NCI-H460 (cell line): ENCODE measurements around the gene MBP. TPM values are rescaled to one million over a fixed set of nuclear protein-coding genes. Genes with fewer than 3 reads are reported as not detected.

Experiments
- DNase-seq: peaks from one replicate; pipeline ENCODE4 v3.0.0-alpha.2; 2016; ENCODE audit warnings: low read depth; ENCODE audit errors: extremely low read depth
- total RNA-seq: library from RNA; depleted of rRNA; stranded (reverse); fragments of >200 nt; shearing (Covaris generic); gene quantifications from 2 replicates; pipeline ENCODE4 v1.2.3, GENCODE V29; 2014

The MBP gene
- total RNA-seq, 1 experiment from 2014 or later, result 115 TPM

DNA sequence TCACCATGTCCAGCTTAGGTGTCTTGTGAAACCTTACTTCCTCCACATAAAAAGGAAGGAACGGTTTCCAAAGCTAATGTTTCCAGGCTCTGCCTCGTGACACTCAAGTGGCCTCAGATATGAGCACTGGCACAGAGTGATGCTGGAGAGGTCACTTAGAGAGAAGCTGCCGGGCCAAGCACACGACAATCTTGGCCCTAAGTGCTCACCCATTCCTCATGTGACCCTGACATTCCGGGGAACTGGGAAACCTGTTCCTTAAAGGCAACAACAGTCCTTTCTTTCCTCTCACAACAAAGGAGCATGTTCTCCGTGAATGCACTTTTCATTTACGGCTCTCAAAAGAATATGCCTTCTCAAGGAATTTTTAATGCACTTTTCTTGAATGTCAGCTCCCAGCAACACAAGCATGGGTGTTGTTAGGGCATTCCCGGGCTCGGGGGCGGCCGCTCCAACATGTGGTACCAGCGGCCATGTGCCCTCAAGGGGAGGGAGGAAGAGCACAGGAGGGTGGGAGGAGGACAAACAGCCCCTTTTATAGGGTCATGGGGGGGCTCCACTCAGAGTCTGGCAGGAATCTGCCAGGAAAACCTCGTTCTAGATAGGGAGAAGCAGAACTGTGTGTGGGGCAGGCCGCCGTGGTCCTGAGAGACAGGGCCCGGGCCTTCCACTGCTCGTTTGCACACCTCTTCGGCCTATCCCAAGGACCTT, 118.6 kb downstream of the MBP start:
- DNase-seq, result no peak

DNA sequence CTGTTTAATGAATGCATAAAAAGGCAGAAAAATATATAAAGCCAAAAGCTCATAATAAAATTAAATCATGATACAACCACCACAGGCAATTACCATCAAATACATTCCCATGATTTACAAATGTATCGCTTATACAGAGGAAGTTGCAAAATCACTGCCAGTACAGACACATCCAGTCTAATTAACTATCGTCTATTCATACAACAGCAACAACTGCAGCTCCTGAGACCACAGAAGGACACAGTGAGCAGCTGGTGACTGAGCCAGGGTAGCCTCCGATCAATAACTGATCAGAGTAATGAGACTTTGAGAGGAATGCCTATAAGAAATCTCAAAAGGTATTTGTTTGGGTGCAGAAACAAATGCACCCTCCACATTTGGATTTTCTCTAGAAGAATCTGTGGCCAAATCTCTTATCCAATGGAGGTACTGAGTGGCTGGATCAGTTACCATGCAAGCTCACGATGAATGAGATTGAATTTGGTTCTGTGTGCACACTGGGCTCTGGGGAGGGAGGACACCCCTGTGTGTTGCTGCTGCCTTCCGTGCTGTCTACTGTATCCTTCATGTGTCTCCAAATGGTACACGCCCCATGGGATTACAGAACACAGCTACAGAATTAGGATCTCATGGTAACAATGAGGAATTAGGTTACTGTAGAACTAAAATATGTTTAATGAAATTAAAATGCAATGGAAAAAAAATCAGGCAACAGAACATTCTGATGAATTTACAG, 119.6 kb downstream of the MBP start:
- no peak for DNase-seq

DNA sequence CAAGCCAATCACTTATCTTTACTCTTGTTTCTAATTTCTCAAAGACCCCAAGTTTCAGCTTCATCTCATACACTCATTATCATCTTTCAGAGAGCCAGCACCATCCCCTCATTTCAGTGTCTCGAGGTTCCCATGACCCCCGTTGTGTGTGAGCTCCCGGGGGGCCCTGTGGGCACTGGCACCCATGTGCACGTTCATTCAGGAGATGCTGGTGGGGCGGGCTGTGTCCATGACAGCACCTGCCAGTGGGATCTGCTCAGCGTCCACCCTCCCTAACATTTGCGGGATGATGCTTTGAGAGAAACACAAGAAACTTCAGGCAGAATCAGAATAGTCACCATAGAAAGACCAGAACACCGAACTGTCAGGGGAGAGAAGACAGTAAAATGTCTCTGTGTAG, 120.5 kb downstream of the MBP start:
- no peak for DNase-seq

GRCh38 chr18:77009675-77010074, 122.9 kb downstream of the MBP start:
- no peak for DNase-seq

GRCh38 chr18:77008576-77009315, 123.8 kb downstream of the MBP start:
- no peak for DNase-seq

DNA sequence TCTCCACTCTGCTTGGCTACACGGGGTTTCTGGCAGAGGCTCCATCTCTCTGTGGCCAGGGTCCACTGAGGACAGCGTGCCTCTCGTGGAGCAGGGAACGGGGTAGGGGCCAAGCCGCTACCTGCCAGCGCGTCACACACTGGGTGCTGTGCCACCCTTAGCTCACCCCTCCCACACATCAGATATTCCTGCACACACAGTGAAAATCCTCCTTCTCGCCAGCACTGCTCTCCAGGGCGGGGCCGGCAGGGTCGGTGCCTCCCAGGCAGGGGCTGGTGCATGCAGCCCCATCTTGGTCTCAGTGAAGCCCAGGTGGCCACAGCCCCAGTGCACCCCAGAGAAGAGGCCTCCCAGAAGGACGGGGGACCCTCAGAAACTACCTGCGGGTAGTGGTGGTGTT, 124.6 kb downstream of the MBP start:
- DNase-seq, result no peak

DNA sequence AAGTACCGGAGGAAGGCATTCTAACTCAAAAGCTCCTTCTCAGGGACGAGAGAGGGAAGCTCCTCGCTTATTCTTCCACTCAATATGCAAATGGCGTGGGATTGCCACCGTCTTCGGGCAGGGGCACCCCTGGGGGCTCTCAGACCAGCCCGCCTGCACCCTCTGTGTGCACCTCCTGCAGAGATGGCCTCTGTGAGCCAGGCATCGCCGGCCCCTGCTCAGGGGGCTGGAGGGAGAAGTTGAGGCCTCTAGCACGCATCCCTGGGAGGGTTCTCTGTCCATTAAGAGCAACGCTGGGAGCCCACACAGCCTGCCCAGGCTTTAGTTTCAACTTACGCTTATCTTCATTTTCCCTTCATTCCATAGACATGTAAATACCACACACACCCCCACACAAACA, 125.3 kb downstream of the MBP start:
- no peak for DNase-seq

DNA sequence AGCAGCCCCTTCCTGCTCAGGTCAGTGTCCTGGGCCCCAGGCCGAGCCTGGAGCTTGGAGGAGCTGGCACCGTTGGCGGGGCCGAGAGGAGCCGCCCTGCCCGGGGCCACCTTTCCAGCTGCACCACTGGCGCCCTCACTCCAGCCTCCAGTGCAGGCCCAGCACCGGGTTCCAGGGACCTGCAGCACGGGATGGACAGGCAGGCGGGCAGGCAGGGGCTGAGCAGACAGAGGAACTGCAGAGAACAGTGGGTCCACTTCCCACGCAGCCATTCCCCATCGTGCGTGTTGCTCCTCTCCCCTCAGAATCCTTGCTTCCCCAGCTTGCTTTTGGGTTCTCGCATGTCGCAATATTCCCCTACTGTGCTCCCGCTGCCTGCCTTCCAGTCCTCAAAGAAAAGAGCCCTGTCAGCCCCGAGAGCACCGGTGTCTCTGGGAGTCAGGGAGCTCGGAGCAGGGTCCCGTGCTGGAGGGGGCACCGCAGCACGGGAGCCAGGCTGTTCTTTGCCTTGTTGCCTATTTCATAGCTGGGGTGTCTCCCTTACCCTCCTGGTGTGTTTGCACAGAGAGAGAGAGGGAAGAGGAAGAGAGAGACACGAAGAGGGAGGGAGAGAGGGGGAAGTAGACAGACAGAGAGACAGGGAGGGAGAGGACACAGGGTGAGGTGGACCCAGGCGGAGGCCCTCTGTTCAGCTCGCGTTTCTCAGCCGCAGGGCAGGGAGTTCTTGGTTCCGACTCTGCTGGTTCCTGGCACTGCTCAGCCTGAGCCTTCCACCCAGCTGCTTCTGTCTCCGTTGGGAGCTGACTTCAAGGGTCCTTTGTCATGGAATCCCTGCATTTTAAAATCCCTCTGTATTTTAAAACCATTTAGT, 126.0 kb downstream of the MBP start:
- no peak for DNase-seq

DNA sequence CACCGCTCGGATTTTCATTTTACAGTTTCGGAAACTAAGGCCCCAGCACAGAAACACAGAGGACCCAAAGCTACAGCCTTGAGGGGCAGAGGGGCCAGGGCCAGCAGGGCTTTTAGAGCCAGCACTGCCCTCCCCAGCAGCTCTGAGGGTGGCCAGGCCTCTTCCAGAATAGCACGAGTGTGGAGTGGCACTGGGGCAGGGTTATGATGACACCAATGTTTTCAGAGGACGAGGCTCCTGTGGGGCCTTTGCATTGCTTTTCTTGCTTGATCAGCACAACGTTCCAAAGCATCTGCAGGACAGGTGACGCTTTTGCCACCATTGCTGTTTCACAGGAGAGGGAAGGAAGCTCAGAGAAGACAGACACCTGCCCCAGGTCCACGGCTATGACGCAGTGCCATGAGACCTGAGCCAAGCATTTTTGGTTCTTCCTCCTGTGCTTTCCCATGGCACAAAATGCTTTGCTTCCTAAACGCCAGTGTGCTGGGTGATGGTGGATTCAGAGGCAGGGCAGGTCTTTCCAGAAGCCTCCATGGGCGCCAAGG, 126.9 kb downstream of the MBP start:
- DNase-seq, result no peak

DNA sequence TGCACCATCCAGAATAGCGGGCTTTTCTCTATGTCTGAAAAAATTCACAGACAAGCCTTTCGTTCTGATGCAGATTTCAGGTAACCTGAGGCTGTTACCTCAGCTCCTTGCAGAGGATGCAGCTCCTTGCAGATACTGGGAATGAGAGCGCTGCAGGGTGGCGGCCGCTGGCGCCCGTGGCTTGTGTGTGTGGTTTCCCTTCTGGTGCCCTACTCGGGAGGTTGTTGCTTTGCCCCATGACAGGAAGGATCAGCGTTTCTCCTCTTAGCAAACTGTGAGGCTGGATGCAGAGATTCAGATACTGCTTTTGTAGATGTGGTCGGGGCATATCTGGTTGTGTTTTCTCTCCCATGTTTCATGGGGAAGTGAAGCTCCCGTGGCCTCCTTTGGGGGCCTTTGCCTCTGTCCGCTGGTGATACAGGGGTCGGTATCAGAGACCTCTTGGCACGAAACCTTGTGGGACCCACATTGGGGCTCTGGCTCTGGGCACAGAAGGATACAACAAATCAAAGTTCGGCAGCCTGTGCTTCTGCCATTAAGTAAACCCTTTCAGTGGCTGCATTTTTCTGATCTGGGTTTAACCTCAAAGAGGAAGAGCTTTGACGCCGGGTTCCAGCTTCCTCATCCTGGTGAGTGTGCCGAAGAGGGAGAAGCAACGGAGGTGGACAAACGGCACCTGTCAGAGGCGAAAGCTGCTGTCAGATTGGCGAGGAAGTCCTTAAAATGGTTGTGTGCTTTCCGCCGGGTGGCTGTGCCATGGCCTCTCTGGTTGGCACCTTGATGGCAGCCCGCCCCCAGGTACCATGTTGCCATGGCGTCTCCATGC, 127.8 kb downstream of the MBP start:
- DNase-seq, result no peak

DNA sequence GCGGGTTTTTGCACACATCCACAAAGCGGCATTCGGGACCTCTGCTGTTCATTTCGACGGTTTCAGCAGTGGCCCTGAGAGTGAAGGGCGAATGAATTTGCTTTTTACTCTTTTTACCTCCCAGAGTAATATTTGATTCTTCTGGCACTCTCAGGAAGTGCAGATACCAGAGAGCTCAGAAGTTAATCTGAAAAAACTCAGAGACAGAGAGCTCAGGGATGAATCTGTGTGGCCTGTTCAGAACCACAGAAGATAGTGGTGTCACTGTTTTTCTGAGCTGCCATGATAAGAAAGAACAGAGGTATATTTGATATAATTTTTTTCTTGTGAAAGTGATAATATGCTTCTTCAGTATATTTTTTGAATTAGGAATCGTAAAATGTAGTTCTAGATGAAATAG, 129.3 kb downstream of the MBP start:
- DNase-seq, result no peak

DNA sequence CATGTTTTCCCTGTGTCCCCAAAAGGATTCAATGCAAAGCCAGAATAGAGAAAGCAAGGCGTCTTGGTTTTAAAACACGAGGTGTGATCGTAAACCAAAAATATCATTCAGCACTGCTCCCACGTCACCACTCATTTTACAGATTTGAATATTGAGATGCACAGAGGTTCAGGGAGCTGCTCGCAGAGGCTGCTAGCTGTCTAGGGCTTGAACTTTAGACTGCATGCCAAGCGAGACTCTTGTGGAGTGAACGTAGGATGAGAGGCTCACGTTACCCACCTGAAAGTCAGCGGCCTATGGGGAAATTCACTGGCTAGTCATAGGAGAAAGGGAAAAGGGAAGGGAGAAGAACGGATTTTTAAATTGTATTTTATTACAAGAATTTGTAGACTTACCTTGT, 130.1 kb downstream of the MBP start:
- no peak for DNase-seq

- DNase-seq, result no peak
Measured at GRCh38 chr18:77001979-77002378, 130.6 kb downstream of the MBP start.

DNA sequence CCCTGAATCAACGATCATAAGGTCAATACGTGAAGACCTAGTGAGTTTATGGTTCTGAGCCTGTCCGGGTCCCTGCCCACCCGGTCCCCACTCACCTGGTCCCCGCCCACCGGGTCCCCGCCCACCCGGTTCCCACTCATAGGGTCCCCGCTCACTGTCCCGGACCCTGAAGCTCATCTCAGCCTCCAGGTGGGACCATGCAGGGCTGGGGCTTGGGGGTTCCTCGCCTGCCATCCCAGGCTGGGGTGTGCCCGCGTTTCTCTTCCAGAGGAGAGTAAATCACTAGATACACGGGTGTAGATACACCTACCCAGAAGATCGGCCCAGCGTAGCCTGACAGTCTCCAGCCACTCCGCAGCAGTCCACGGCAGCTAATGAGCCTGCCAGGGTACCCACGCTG, 131.5 kb downstream of the MBP start:
- no peak for DNase-seq

- DNase-seq, result peak; percentile 29
Measured at GRCh38 chr18:77000527-77000926, 132.1 kb downstream of the MBP start.

DNA sequence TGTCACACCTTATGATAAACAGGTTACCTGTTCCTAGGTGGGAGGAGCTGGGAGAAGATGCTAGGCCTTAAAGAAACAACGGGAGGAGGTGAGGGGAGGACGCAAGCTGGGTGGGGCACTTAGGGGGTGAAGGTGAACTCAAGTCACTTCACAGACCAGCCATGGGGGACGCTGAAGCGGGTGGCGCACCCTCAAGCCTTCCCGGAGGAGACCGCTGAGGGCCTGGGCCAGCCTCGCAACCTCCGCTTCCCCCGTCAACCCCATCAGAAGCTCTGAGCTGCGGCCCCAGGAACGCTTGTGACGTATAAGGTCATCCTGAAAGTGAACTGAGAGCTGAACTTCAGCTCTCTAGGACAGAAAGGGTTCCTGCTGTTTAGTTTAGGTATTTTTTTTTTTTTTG, 133.5 kb downstream of the MBP start:
- DNase-seq, result no peak

DNA sequence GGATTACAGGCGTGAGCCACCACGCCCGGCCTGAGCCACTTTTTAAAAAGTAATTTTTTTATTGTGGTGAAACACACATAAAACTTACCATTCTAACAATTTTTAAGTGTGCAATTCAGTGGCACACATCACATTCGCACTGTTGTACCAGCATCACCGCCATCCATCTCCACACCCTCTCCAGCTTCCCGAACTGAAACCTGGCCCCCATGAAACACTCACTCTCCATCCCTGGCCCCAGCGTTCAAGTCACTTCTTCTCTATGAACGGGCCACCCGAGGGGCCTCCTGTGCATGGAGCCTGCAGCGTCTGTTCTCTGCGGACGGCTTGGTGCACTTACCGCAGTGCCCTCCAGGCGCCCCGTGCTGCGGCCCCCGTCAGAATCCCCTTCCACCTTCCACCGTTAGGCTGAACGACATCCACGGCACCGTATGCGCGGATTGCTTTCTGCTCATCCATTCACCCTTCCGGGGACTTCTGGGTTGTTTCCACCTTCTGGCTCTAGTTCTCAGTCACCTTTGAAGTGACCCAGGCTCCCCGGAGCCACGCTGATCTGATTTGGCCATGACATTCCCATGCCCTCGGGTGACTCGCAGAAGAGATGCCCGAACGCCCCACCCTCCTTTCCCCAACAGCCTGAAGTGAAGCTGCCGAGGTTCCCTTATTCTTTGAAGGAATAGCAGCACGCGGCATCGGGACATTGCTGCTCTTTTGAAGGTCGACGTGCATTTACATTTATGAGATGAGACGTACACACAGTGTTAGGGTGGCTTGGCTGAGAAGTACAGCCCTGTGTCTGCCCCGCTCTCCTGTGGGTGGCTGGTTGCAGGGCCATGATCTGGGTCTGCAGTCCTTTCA, 134.4 kb downstream of the MBP start:
- no peak for DNase-seq

- DNase-seq, result no peak
Measured at GRCh38 chr18:76996429-76996828, 136.2 kb downstream of the MBP start.

GRCh38 chr18:76995896-76996295, 136.7 kb downstream of the MBP start:
- DNase-seq, result no peak
